ENCODE data around the gene UTS2. TPM values are rescaled to one million over a fixed set of nuclear protein-coding genes. Genes with fewer than 3 reads are reported as not detected.

The UTS2 gene
- total and polyA plus RNA-seq, 9 of the 15 experiments (the other 6 are each of a cell fraction or from before 2014, with no cell fraction given) = 0.22 to 0.29 TPM; not detected in 7

DNA sequence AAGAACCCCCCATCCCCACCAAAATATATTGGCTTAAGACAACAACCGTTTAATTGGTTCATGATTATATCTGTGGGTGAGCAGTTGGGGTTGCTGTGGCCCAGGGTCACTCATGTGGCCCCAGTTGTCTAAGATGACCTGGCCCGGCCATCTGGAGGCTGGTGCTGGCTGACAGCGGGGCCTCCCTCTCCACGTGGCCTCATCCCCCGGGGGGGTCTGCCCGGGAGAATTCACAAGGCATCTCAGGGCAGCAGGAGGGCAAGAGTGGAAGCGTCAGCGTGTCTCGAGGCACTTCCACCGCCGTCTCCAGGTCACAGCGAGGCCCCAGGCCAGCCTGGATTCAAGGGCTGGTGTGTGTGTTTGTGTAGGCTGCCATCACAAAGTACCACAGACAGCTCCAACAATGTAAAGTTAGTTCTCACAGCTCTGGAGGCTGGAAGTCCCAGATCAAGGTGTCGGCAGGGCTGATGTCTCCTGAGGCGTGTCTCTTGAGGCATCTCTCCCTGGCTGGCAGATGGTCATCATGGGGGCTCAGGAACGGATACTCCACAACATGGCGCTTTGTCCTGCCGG, 11.0 kb upstream of the UTS2 start (continued):
- TF ChIP-seq, protein P1, sequence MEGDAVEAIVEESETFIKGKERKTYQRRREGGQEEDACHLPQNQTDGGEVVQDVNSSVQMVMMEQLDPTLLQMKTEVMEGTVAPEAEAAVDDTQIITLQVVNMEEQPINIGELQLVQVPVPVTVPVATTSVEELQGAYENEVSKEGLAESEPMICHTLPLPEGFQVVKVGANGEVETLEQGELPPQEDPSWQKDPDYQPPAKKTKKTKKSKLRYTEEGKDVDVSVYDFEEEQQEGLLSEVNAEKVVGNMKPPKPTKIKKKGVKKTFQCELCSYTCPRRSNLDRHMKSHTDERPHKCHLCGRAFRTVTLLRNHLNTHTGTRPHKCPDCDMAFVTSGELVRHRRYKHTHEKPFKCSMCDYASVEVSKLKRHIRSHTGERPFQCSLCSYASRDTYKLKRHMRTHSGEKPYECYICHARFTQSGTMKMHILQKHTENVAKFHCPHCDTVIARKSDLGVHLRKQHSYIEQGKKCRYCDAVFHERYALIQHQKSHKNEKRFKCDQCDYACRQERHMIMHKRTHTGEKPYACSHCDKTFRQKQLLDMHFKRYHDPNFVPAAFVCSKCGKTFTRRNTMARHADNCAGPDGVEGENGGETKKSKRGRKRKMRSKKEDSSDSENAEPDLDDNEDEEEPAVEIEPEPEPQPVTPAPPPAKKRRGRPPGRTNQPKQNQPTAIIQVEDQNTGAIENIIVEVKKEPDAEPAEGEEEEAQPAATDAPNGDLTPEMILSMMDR (IDR thresholded peaks at IDR 0.05 in 2 of 3, conservative IDR thresholded peaks at IDR 0.05 in 1 of 3; ENCODE audit: insufficient read depth in 2 of 3, low read depth in 1 of 3, low read length in 3 of 3) = no peak
- TF ChIP-seq, protein P2, sequence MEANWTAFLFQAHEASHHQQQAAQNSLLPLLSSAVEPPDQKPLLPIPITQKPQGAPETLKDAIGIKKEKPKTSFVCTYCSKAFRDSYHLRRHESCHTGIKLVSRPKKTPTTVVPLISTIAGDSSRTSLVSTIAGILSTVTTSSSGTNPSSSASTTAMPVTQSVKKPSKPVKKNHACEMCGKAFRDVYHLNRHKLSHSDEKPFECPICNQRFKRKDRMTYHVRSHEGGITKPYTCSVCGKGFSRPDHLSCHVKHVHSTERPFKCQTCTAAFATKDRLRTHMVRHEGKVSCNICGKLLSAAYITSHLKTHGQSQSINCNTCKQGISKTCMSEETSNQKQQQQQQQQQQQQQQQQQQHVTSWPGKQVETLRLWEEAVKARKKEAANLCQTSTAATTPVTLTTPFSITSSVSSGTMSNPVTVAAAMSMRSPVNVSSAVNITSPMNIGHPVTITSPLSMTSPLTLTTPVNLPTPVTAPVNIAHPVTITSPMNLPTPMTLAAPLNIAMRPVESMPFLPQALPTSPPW (CRISPR knock-in tag; IDR thresholded peaks at IDR 0.05) = 0 out of 2 replicates have a peak, but pooled peaks have one; percentile 16
- no peak for TF ChIP-seq ZBED1 (IDR thresholded peaks at IDR 0.05)
- TF ChIP-seq CEBPG (CRISPR knock-in tag; IDR thresholded peaks at IDR 0.05) = no peak
- TF ChIP-seq CEBPG (tag; conservative IDR thresholded peaks at IDR 0.05 in 1 of 2, IDR thresholded peaks at IDR 0.05 in 1 of 2) = no peak
- TF ChIP-seq RBFOX2 (IDR thresholded peaks at IDR 0.05; ENCODE audit: low read depth, low read length) = no peak
- 0 out of 2 replicates have a peak, but pooled peaks have one; percentile 14 for TF ChIP-seq EHMT2 (IDR thresholded peaks at IDR 0.05)
- TF ChIP-seq, protein P3, sequence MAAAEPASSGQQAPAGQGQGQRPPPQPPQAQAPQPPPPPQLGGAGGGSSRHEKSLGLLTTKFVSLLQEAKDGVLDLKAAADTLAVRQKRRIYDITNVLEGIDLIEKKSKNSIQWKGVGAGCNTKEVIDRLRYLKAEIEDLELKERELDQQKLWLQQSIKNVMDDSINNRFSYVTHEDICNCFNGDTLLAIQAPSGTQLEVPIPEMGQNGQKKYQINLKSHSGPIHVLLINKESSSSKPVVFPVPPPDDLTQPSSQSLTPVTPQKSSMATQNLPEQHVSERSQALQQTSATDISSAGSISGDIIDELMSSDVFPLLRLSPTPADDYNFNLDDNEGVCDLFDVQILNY (CRISPR knock-in tag; IDR thresholded peaks at IDR 0.05) = 0 out of 2 replicates have a peak, but pooled peaks have one; percentile 40
- TF ChIP-seq, protein P4, sequence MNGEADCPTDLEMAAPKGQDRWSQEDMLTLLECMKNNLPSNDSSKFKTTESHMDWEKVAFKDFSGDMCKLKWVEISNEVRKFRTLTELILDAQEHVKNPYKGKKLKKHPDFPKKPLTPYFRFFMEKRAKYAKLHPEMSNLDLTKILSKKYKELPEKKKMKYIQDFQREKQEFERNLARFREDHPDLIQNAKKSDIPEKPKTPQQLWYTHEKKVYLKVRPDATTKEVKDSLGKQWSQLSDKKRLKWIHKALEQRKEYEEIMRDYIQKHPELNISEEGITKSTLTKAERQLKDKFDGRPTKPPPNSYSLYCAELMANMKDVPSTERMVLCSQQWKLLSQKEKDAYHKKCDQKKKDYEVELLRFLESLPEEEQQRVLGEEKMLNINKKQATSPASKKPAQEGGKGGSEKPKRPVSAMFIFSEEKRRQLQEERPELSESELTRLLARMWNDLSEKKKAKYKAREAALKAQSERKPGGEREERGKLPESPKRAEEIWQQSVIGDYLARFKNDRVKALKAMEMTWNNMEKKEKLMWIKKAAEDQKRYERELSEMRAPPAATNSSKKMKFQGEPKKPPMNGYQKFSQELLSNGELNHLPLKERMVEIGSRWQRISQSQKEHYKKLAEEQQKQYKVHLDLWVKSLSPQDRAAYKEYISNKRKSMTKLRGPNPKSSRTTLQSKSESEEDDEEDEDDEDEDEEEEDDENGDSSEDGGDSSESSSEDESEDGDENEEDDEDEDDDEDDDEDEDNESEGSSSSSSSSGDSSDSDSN (IDR thresholded peaks at IDR 0.05; ENCODE audit: borderline replicate concordance in 1 of 2, low read depth in 2 of 2, low read length in 2 of 2) = no peak
- 0 out of 2 replicates have a peak, but pooled peaks have one; percentile 12 for TF ChIP-seq CBFA2T3 (IDR thresholded peaks at IDR 0.05)
- no peak for TF ChIP-seq SMARCC2 (IDR thresholded peaks at IDR 0.05; ENCODE audit: low read depth)
- TF ChIP-seq WHSC1 (IDR thresholded peaks at IDR 0.05; ENCODE audit: low read length) = no peak
- no peak for TF ChIP-seq ZNF24 (IDR thresholded peaks at IDR 0.05)
- TF ChIP-seq, protein P5, sequence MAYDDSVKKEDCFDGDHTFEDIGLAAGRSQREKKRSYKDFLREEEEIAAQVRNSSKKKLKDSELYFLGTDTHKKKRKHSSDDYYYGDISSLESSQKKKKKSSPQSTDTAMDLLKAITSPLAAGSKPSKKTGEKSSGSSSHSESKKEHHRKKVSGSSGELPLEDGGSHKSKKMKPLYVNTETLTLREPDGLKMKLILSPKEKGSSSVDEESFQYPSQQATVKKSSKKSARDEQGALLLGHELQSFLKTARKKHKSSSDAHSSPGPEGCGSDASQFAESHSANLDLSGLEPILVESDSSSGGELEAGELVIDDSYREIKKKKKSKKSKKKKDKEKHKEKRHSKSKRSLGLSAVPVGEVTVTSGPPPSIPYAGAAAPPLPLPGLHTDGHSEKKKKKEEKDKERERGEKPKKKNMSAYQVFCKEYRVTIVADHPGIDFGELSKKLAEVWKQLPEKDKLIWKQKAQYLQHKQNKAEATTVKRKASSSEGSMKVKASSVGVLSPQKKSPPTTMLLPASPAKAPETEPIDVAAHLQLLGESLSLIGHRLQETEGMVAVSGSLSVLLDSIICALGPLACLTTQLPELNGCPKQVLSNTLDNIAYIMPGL (CRISPR knock-in tag; IDR thresholded peaks at IDR 0.05) = no peak
- no peak for TF ChIP-seq BRF1 (IDR thresholded peaks at IDR 0.05; ENCODE audit: borderline replicate concordance, extremely low read depth, insufficient read length)
- no peak for TF ChIP-seq ZEB2 (IDR thresholded peaks at IDR 0.05)
- TF ChIP-seq, protein P6, sequence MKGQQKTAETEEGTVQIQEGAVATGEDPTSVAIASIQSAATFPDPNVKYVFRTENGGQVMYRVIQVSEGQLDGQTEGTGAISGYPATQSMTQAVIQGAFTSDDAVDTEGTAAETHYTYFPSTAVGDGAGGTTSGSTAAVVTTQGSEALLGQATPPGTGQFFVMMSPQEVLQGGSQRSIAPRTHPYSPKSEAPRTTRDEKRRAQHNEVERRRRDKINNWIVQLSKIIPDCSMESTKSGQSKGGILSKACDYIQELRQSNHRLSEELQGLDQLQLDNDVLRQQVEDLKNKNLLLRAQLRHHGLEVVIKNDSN (CRISPR knock-in tag; IDR thresholded peaks at IDR 0.05) = 0 out of 2 replicates have a peak, but pooled peaks have one; percentile 11
- TF ChIP-seq KLF13 (tag; IDR thresholded peaks at IDR 0.05; ENCODE audit: borderline replicate concordance, low read depth) = no peak
- no peak for TF ChIP-seq BRD4 (IDR thresholded peaks at IDR 0.05)

Data from K562 (cell line).